BLaER1 treated with 17β-estradiol and CSF1 and Interleukin-3, amounts not matched to agents 10 nM and 100 nM (cell line): Measurements from ENCODE around the gene CD209.

ENCODE experiments used
- H3K27ac ChIP-seq, 11 experiments: shearing (Covaris generic); formaldehyde crosslinking; 2 replicates each; pipeline ENCODE4 v1.8.1; 2022
- H3K27me3 ChIP-seq, 11 experiments: shearing (Covaris generic); formaldehyde crosslinking; 2 replicates each; pipeline ENCODE4 v1.8.1; 2022
- H3K36me3 ChIP-seq, 11 experiments: shearing (Covaris generic); formaldehyde crosslinking; 2 replicates each; pipeline ENCODE4 v1.8.1; 2022
- H3K4me1 ChIP-seq, 10 experiments: shearing (Covaris generic); formaldehyde crosslinking; 2 replicates each; pipeline ENCODE4 v1.8.1; 2022
- H3K4me2 ChIP-seq, 11 experiments: shearing (Covaris generic); formaldehyde crosslinking; 2 replicates each; pipeline ENCODE4 v1.8.1; 2022
- H3K4me3 ChIP-seq, 10 experiments: shearing (Covaris generic); formaldehyde crosslinking; 2 replicates each; pipeline ENCODE4 v1.8.1; 2022
- H3K9ac ChIP-seq, 11 experiments: shearing (Covaris generic); formaldehyde crosslinking; 2 replicates each; pipeline ENCODE4 v1.8.1; 2022
- H3K9me3 ChIP-seq, 11 experiments: shearing (Covaris generic); formaldehyde crosslinking; replicated peaks in 1 of 11; 2 replicates each; pipeline ENCODE4 v1.8.1; 2022
- H4K20me1 ChIP-seq, 11 experiments: shearing (Covaris generic); formaldehyde crosslinking; 2 replicates each; pipeline ENCODE4 v1.8.1; 2022
- Cebpa-rat ChIP-seq, 11 experiments: shearing (Covaris generic); IDR thresholded peaks; 2 replicates each; pipeline ENCODE4 v1.8.1; 2022

Gene CD209

DNA sequence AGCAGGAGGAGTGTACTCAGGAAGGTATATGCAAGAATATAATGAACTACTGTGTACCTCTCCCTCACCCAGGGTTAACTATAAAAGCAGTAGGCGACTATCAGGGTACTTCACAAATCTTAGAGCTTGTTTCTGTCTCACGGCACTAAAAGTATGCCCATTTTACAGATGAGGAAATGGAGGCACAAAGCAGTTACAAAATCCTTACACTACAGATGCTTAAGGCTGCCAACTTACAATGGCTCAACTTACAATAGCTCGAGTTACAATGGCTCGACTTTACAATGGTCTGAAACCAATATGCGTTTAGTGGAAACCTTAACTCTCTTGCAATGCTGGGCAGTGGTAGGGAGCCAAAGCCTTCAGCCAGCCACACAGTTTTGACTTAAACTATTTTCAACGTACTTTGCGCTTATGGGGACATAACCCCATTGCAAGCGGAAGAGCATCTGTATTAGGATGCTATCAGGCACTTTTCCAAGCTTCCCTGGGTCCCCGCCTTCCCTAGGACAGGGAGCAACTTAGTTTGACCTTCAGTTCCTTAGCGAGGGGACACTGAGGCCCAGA is 49.5 kb downstream of the CD209 start:
- H3K9ac ChIP-seq, result no peak overlapping the region
- peaks cover 0 to 2% (median 0%) of the 10 kb centered on the region in 11 experiments; a peak in 2 of 22 replicates for H3K9me3 ChIP-seq
- H3K36me3 ChIP-seq, result no peaks in the 10 kb centered on the region
- TF ChIP-seq Cebpa-rat (IDR thresholded peaks at IDR 0.05), result no peak
- H3K4me3 ChIP-seq, result peak overlapping the region in 2 of 10 experiments; percentile 39 to 50; a peak in 3 of 20 replicates
- peaks cover 0 to 13% (median 0%) of the 10 kb centered on the region in 11 experiments; a peak in 3 of 22 replicates for H4K20me1 ChIP-seq
- peaks cover 0 to 9% (median 0%) of the 10 kb centered on the region in 11 experiments; a peak in 3 of 22 replicates for H3K27me3 ChIP-seq
- H3K27ac ChIP-seq, result no peak overlapping the region
- peaks cover 43 to 82% (median 57%) of the 10 kb centered on the region in 10 experiments for H3K4me1 ChIP-seq
- H3K4me2 ChIP-seq, result peak overlapping the region in 2 of 11 experiments; percentile 91 to 93; a peak in 4 of 22 replicates

DNA sequence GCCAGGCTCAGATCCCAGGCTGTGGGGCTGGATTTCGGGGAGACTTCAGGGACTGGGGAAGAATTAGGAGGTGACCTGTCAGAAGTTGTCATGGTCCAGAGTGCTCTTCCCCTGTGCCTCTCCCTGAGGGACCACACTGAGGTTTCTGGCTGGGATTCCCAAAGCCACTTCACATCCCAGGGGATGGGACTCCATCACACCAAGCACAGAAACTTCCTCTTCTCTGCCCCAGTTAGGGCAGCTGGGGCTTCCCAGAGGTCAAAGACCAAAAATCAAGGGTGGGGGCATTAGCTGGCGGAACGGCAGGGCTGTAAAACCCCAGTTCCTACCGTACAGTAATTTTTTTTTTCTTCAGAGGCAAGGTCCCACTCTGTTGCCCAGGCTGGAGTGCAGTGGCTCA is 52.8 kb downstream of the CD209 start:
- H3K9ac ChIP-seq, result peak overlapping the region in 10 of 11 experiments; percentile 6 to 57 (median 36); a peak in 14 of 22 replicates
- peaks cover 0 to 10% (median 0%) of the 10 kb centered on the region in 11 experiments; a peak in 3 of 22 replicates for H3K27me3 ChIP-seq
- peak overlapping the region in 9 of 11 experiments; percentile 2 to 67 (median 50); a peak in 13 of 22 replicates for H3K27ac ChIP-seq
- peaks cover 26 to 57% (median 34%) of the 10 kb centered on the region in 10 experiments for H3K4me1 ChIP-seq
- TF ChIP-seq Cebpa-rat (IDR thresholded peaks at IDR 0.05), result no peak
- H3K4me3 ChIP-seq, result no peak overlapping the region
- peaks cover 0 to 3% (median 0%) of the 10 kb centered on the region in 11 experiments; a peak in 1 of 22 replicates for H3K36me3 ChIP-seq
- peaks cover 0 to 27% (median 8%) of the 10 kb centered on the region in 11 experiments; a peak in 13 of 22 replicates for H3K9me3 ChIP-seq
- H4K20me1 ChIP-seq, result peaks cover 0 to 14% (median 0%) of the 10 kb centered on the region in 11 experiments; a peak in 4 of 22 replicates
- H3K4me2 ChIP-seq, result peak overlapping the region; percentile 67 to 91 (median 80)

DNA sequence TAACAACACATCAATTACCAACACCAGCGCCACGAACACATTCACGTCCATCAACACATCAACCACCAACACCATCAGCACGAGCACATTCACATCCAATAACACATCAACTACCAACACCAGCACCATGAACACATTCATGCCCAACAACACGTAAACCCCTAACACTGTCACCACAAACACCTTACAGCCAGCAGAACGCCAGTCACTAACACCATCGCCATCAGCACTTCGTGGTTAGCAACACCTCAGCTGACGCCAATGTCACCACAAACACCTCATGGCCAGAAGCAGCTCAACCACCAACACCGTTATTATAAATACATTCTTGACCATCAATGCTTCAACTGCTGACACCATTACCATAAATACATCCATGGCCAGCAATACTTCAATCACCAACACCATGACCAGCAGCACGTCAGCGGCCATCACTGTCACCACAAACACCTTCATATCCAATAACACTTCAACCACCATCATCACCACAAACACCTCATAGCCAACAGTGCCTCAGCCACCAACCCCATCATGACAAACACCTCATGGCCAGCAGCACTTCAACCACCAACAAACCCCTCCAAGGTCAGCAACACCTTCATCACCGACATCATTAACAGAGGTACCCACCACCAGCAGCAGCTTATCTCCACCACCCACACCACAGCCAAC is 54.8 kb downstream of the CD209 start:
- H3K4me3 ChIP-seq, result no peak overlapping the region
- H4K20me1 ChIP-seq, result peaks cover 0 to 23% (median under 1%) of the 10 kb centered on the region in 11 experiments; a peak in 7 of 22 replicates
- peaks cover 21 to 40% (median 25%) of the 10 kb centered on the region in 10 experiments for H3K4me1 ChIP-seq
- no peak for TF ChIP-seq Cebpa-rat (IDR thresholded peaks at IDR 0.05)
- H3K9me3 ChIP-seq, result peaks cover 0 to 27% (median 8%) of the 10 kb centered on the region in 11 experiments; a peak in 13 of 22 replicates
- H3K27me3 ChIP-seq, result 0 out of 22 replicates have a peak, but pooled peaks cover 0 to 5% (median 0%) of the 10 kb centered on the region in 11 experiments
- H3K36me3 ChIP-seq, result peaks cover 0 to 3% (median 0%) of the 10 kb centered on the region in 11 experiments; a peak in 1 of 22 replicates
- H3K27ac ChIP-seq, result no peak overlapping the region
- H3K9ac ChIP-seq, result no peak overlapping the region
- peak overlapping the region in 1 of 11 experiments; percentile 40; a peak in 1 of 22 replicates for H3K4me2 ChIP-seq

DNA sequence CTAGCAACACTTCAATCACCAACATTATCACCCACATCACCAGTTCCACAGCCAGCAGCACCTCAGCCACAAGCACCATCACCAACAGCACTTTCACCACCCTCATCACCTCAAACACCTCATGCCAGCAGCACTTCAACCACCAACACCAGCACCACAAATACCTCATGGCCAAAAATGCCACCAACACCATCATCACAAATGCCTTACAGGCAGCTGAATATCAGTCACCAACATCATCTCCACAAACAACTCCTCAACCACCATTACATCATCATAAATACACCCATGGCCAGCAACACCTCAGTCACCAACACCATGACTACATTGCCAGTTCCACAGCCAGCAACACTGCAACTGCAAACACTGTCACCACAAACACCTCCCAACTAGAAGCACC is 55.8 kb downstream of the CD209 start:
- Histone ChIP-seq H3K4me3 (no peak overlapping the region), H3K4me2 (no peak overlapping the region), H3K9me3 (peaks cover 0 to 27% (median 8%) of the 10 kb centered on the region in 11 experiments; a peak in 13 of 22 replicates), H3K4me1 (peaks cover 22 to 33% (median 25%) of the 10 kb centered on the region in 10 experiments), H4K20me1 (peaks cover 0 to 33% (median 11%) of the 10 kb centered on the region in 11 experiments; a peak in 13 of 22 replicates), H3K36me3 (peaks cover 0 to 6% (median 0%) of the 10 kb centered on the region in 11 experiments; a peak in 1 of 22 replicates), H3K9ac (no peak overlapping the region), H3K27ac (no peak overlapping the region), H3K27me3 (0 out of 22 replicates have a peak, but pooled peaks cover 0 to 5% (median 0%) of the 10 kb centered on the region in 11 experiments)
- TF ChIP-seq Cebpa-rat (IDR thresholded peaks at IDR 0.05), result no peak

DNA sequence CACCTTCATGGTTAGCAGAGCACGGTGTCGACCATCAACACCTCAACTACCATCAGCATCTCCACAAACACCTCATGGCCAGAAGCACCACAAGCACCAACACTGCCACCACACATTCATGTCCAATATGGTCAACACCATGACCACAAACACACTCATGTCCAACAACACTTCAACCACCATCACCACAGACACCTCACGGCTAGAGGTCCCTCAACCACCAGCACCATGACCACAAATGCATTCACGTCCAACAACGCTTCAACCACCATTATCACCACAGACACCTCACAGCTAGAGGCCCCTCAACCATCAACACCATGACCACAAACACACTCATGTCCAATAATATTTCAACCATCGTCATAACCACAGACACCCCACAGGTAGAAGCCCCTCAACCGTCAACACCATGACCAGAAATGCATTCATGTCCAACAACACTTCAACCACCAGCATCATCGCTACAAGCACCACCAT is 56.5 kb downstream of the CD209 start:
- 0 out of 22 replicates have a peak, but pooled peaks cover 0 to 5% (median 0%) of the 10 kb centered on the region in 11 experiments for H3K27me3 ChIP-seq
- no peak overlapping the region for H3K4me2 ChIP-seq
- no peak overlapping the region for H3K9ac ChIP-seq
- TF ChIP-seq Cebpa-rat (IDR thresholded peaks at IDR 0.05), result no peak
- peaks cover 0 to 9% (median 2%) of the 10 kb centered on the region in 11 experiments; a peak in 4 of 22 replicates for H3K36me3 ChIP-seq
- H3K4me3 ChIP-seq, result no peak overlapping the region
- peaks cover 0 to 27% (median 8%) of the 10 kb centered on the region in 11 experiments; a peak in 13 of 22 replicates for H3K9me3 ChIP-seq
- no peak overlapping the region for H3K27ac ChIP-seq
- H3K4me1 ChIP-seq, result peaks cover 20 to 32% (median 22%) of the 10 kb centered on the region in 10 experiments
- H4K20me1 ChIP-seq, result peaks cover 5 to 40% (median 18%) of the 10 kb centered on the region in 11 experiments; a peak in 16 of 22 replicates
